Psoas muscle (tissue), 8 donors: ENCODE data around the gene NLGN1. TPM values are rescaled to one million over a fixed set of nuclear protein-coding genes. Genes with fewer than 3 reads are reported as not detected.

Experiments
- ATAC-seq, 4 donors: fragments of 200-7000 bp; cut with Tn5 transposase; one replicate each; pipeline ENCODE4 v1.9.1; 2020; ENCODE audit warnings: moderate library complexity in 3 of 4, mild to moderate bottlenecking in 2 of 4
- DNase-seq, 2 donors: peaks; one replicate each; pipeline ENCODE4 v3.0.0-alpha.2; 2020
- H3K27ac ChIP-seq: fragments of 200-600 bp; one replicate; pipeline ENCODE4 v1.8.0; 2022
- H3K27me3 ChIP-seq, 3 donors: fragments of 200-600 bp in 1 of 3; one replicate each; pipeline versions ENCODE4 v1.6.1 to v1.8.0; 2013 to 2022; ENCODE audit warnings: low read length in 2 of 3, mild to moderate bottlenecking in 2 of 3, moderate library complexity in 1 of 3; ENCODE audit not compliant: insufficient read depth in 3 of 3
- H3K36me3 ChIP-seq, 2 donors: fragments of 200-600 bp in 1 of 2; one replicate each; pipeline versions ENCODE4 v1.6.1 to v1.8.0; 2013 to 2022; ENCODE audit warnings: low read depth in 1 of 2, mild to moderate bottlenecking in 1 of 2, moderate library complexity in 1 of 2; ENCODE audit not compliant: insufficient read depth in 1 of 2
- H3K4me1 ChIP-seq: fragments of 200-600 bp; one replicate; pipeline ENCODE4 v1.8.0; 2022
- H3K4me3 ChIP-seq: fragments of 200-600 bp; one replicate; pipeline ENCODE4 v1.8.0; 2022; ENCODE audit warnings: mild to moderate bottlenecking
- H3K9me3 ChIP-seq: fragments of 200-600 bp; one replicate; pipeline ENCODE4 v1.8.0; 2022
- CTCF ChIP-seq: fragments of 200-600 bp; IDR thresholded peaks from one replicate; pipeline ENCODE4 v1.8.0; 2022; ENCODE audit warnings: antibody characterized with exemption
- WGBS, 3 donors: extraction: QIAGEN DNeasy Blood & Tissue Kit; methylation state at CpG; one replicate each; pipeline versions ENCODE4 v1.1.6 to v1.1.7; 2013; 5-methylcytosine and 5-hydroxymethylcytosine counted together
- intact Hi-C, 2 donors: fragments of 100-400 bp; cut with DNase I; formaldehyde crosslinking; loops; one replicate each; pipeline versions ENCODE4 v1.11.0 to v1.14.2; 2022
- polyA plus RNA-seq, 3 donors: library from polyadenylated mRNA; stranded (reverse); fragments of 200-250 nt; gene quantifications; one replicate each; pipeline ENCODE4 v1.2.3, GENCODE V29; 2013
- total RNA-seq, 4 donors: library from RNA; stranded (reverse); fragmentation: NEBNext Ultra II Directional in 2 of 4; extraction: Animal tissue kit (Norgen Biotek cat#: 25700) in 2 of 4; gene quantifications; one replicate each; pipeline versions ENCODE4 v1.2.1 to v1.2.4, GENCODE V29; 2021 to 2023
- donor health status: healthy with polysubstance abuse.
- donor health status: DM: no; HTN: no; CAD: no; lungs with moderate emphysema.
- donor health status: Bipolar disorder and iron deficiency.
- donor health status: healthy.
- donor health status: DM: yes; HTN: yes; CAD: no.
- donor health status: DM: no; HTN: no; CAD: no.
- donor health status: DM: no; HTN: no; CAD: no.
- donor health status: DM: yes; HTN: yes; CAD: no.

NLGN1 gene
- total and polyA plus RNA-seq, 7 donors: 0.04 to 1.0 (median 0.54) TPM

- intact Hi-C loops: no loop called here
- Histone ChIP-seq H3K4me1 (no peaks in the 10 kb centered on the region), H3K9me3 (peaks cover 10% of the 10 kb centered on the region), H3K4me3 (no peak overlapping the region), H3K27me3 (no peaks in the 10 kb centered on the region), H3K27ac (no peak overlapping the region), H3K36me3 (no peaks in the 10 kb centered on the region)
- DNase-seq (no peak), ATAC-seq (no peak)
- no peak for TF ChIP-seq CTCF
- 83 to 92% (median 85%) methylated on average over 1 of the region's 1 CpG for WGBS, 3 donors
Observed at GRCh38 chr3:174162550-174162949, 765.0 kb downstream of the NLGN1 start.

- 58 to 68% (median 64%) methylated on average over 1 of the region's 1 CpG for whole genome bisulfite sequencing, 3 donors
Observed at GRCh38 chr3:174168026-174168425, 770.5 kb downstream of the NLGN1 start.

GRCh38 chr3:174168538-174169254, 771.2 kb downstream of the NLGN1 start:
- H3K4me1 ChIP-seq: no peaks in the 10 kb centered on the region
- DNase-seq: no peak
- intact Hi-C loops: no loop called here
- no peak for ATAC-seq
- no peaks in the 10 kb centered on the region for H3K36me3 ChIP-seq
- H3K27ac ChIP-seq: no peak overlapping the region
- H3K27me3 ChIP-seq: no peaks in the 10 kb centered on the region
- no peak for TF ChIP-seq CTCF
- H3K9me3 ChIP-seq: peaks cover 6% of the 10 kb centered on the region
- H3K4me3 ChIP-seq: no peak overlapping the region
- WGBS, 3 donors: 85 to 92% (median 85%) methylated on average over 3 of the region's 3 CpGs

More at GRCh38 chr3:174168026-174168425, 770.5 kb downstream of the NLGN1 start:
- no peaks in the 10 kb centered on the region for H3K27me3 ChIP-seq
- ATAC-seq (no peak), DNase-seq (no peak)
- no peak overlapping the region for H3K27ac ChIP-seq
- no peak overlapping the region for H3K4me3 ChIP-seq
- TF ChIP-seq CTCF: no peak
- intact Hi-C loops: no loop called here
- H3K9me3 ChIP-seq: peaks cover 10% of the 10 kb centered on the region
- no peaks in the 10 kb centered on the region for H3K4me1 ChIP-seq
- H3K36me3 ChIP-seq: no peaks in the 10 kb centered on the region

- no peaks in the 10 kb centered on the region for H3K36me3 ChIP-seq
- no peaks in the 10 kb centered on the region for H3K9me3 ChIP-seq
- DNase-seq: no peak
- WGBS, 3 donors: 83 to 88% (median 87%) methylated on average over 3 of the region's 3 CpGs
- H3K4me1 ChIP-seq: no peaks in the 10 kb centered on the region
- no peak overlapping the region for H3K27ac ChIP-seq
- intact Hi-C loops: no loop called here
- no peaks in the 10 kb centered on the region for H3K27me3 ChIP-seq
- TF ChIP-seq CTCF: no peak
- no peak overlapping the region for H3K4me3 ChIP-seq
- ATAC-seq: no peak
Observed at GRCh38 chr3:174169736-174170135, 772.2 kb downstream of the NLGN1 start.

- Histone ChIP-seq H3K9me3 (no peaks in the 10 kb centered on the region), H3K4me1 (no peaks in the 10 kb centered on the region), H3K4me3 (no peak overlapping the region), H3K36me3 (no peaks in the 10 kb centered on the region), H3K27me3 (no peaks in the 10 kb centered on the region), H3K27ac (no peak overlapping the region)
- 43 to 60% (median 43%) methylated on average over 2 of the region's 2 CpGs for WGBS, 3 donors
- intact Hi-C loops: no loop called here
- no peak for TF ChIP-seq CTCF
- no peak for DNase-seq
- no peak for ATAC-seq
Observed at GRCh38 chr3:174170248-174170647, 772.7 kb downstream of the NLGN1 start.
